ENCODE data around the gene CYP2W1. TPM values are rescaled to one million over a fixed set of nuclear protein-coding genes. Genes with fewer than 3 reads are reported as not detected.

CYP2W1 gene
- total RNA-seq, 1 donor from 2014 or later, result not detected

DNA sequence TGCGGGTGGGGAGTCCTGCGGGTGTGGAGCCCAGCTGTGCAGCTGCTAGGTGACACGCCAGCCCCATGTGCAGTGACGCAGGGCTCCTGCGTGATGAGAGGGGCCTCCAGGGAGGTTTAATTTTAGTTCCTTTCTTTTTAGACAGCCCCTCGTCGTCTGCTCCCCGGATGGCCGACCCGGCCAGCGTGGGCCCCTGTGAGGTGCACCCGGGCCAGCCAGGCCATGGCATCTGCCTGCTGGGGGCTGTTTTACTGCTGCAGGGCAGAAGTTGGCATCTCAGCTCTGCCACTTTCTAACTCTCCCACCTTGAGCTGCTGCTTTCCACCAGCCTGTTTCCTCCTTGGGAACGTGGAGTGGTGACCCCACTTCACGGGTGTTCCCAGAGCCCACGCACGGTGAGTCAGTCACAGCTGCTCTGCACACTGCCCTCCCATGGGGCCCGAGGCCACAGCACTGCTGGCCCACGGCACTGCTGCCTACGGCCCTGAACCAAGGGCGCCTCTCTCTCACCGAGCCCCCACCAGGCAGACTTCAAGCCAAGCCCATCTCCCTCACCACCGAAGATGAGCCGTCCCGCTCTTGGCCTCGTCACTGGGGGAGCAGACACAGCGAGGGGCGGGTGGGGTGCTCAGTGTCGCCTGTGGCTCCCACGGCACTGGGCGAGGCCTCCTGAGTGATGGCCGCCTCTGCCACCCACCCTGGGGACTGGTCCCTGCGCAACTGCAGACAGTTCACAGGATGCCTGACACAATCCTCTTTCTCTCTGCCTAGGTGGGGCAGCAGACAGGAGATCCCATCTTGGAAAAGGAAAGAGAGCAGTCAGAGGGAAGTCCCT lies 21.3 kb downstream of the CYP2W1 start:
- no peaks in the 10 kb centered on the region for H3K9me3 ChIP-seq (ENCODE audit: low read depth)
- peaks cover 8% of the 10 kb centered on the region for H3K36me3 Mint-ChIP-seq
- H3K9me3 Mint-ChIP-seq, result no peaks in the 10 kb centered on the region
- DNase-seq (ENCODE audit: low spot score), result no peak
- no peak overlapping the region for H2AFZ ChIP-seq (replicated peaks)
- no peak overlapping the region for H3K27ac Mint-ChIP-seq
- H3K9ac ChIP-seq, result no peak overlapping the region
- peaks cover 8% of the 10 kb centered on the region for H3K4me1 Mint-ChIP-seq
- H3K27me3 Mint-ChIP-seq (ENCODE audit: insufficient read depth, low read depth), result peaks cover 2% of the 10 kb centered on the region
- peaks cover 11% of the 10 kb centered on the region for H3F3A ChIP-seq (ENCODE audit: low read depth)
- H3K27me3 ChIP-seq, result no peaks in the 10 kb centered on the region
- no peak overlapping the region for H3K4me2 ChIP-seq
- H3K4me1 ChIP-seq, result peaks cover 7% of the 10 kb centered on the region
- no peak overlapping the region for H3K4me3 Mint-ChIP-seq
- peaks cover 12% of the 10 kb centered on the region for H4K20me1 ChIP-seq (ENCODE audit: low read depth)
- H3K79me2 ChIP-seq (ENCODE audit: low read depth), result no peaks in the 10 kb centered on the region
- TF ChIP-seq EZH2 (IDR thresholded peaks at IDR 0.05), result no peak
- TF ChIP-seq EZH2phosphoT487 (IDR thresholded peaks at IDR 0.05), result no peak
- no peak for TF ChIP-seq CTCF (IDR thresholded peaks at IDR 0.05)
- H3K36me3 ChIP-seq, result no peaks in the 10 kb centered on the region
- peak overlapping the region; percentile 13 for H3K27ac ChIP-seq
- H3K4me3 ChIP-seq, result no peak overlapping the region

- no peak overlapping the region for H3K4me3 ChIP-seq
- H3K9ac ChIP-seq, result no peak overlapping the region
- Mint-ChIP-seq H3K36me3 (peaks cover 8% of the 10 kb centered on the region), H3K27ac (no peak overlapping the region), H3K4me3 (no peak overlapping the region), H3K4me1 (peaks cover 7% of the 10 kb centered on the region), H3K9me3 (no peaks in the 10 kb centered on the region), H3K27me3 (ENCODE audit: insufficient read depth, low read depth) (peaks cover 4% of the 10 kb centered on the region)
- H2AFZ ChIP-seq (replicated peaks), result no peak overlapping the region
- H3K4me2 ChIP-seq, result no peak overlapping the region
- H3K36me3 ChIP-seq, result no peaks in the 10 kb centered on the region
- no peak for TF ChIP-seq EZH2 (IDR thresholded peaks at IDR 0.05)
- TF ChIP-seq CTCF (IDR thresholded peaks at IDR 0.05), result no peak
- no peak for TF ChIP-seq EZH2phosphoT487 (IDR thresholded peaks at IDR 0.05)
- H3K9me3 ChIP-seq (ENCODE audit: low read depth), result no peaks in the 10 kb centered on the region
- H3K79me2 ChIP-seq (ENCODE audit: low read depth), result no peaks in the 10 kb centered on the region
- DNase-seq (ENCODE audit: low spot score), result no peak
- peaks cover 7% of the 10 kb centered on the region for H3K4me1 ChIP-seq
- H3K27me3 ChIP-seq, result no peaks in the 10 kb centered on the region
- peaks cover 12% of the 10 kb centered on the region for H4K20me1 ChIP-seq (ENCODE audit: low read depth)
- no peak overlapping the region for H3K27ac ChIP-seq
- H3F3A ChIP-seq (ENCODE audit: low read depth), result peaks cover 7% of the 10 kb centered on the region
Observed at GRCh38 chr7:1005303-1005702, 22.3 kb downstream of the CYP2W1 start.

DNA sequence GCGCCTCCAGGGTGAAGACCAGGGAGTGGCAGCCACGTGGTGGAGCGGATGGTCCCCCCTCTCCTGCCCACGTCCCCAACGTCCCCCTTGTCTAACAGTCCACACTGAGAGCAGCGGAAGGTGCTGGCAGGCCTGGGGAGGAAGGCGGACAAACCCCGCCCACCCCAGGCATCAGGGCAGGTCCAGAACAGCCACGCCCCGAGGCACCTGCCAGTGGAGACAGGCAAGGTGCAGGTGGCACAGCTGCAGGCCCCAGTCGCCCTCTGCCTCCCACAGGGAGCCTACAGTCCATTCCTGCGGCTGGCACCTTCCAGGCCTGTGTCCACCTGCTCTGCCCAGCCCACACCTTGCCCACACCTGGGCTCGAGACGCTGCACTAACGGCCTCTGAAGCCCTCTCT lies 24.9 kb downstream of the CYP2W1 start:
- Mint-ChIP-seq H3K27me3 (ENCODE audit: insufficient read depth, low read depth) (peaks cover 2% of the 10 kb centered on the region), H3K4me3 (no peak overlapping the region), H3K27ac (no peak overlapping the region), H3K36me3 (peaks cover 8% of the 10 kb centered on the region), H3K9me3 (no peaks in the 10 kb centered on the region), H3K4me1 (peaks cover 3% of the 10 kb centered on the region)
- Histone ChIP-seq H3K4me3 (no peak overlapping the region), H3K4me1 (no peaks in the 10 kb centered on the region), H2AFZ (replicated peaks) (no peak overlapping the region), H3K27me3 (no peaks in the 10 kb centered on the region), H4K20me1 (ENCODE audit: low read depth) (peaks cover 23% of the 10 kb centered on the region), H3K9me3 (ENCODE audit: low read depth) (no peaks in the 10 kb centered on the region), H3K27ac (no peak overlapping the region), H3K9ac (no peak overlapping the region), H3K79me2 (ENCODE audit: low read depth) (no peaks in the 10 kb centered on the region), H3K36me3 (no peaks in the 10 kb centered on the region), H3F3A (ENCODE audit: low read depth) (no peaks in the 10 kb centered on the region), H3K4me2 (no peak overlapping the region)
- TF ChIP-seq EZH2phosphoT487 (IDR thresholded peaks at IDR 0.05) (no peak), CTCF (IDR thresholded peaks at IDR 0.05) (no peak), EZH2 (IDR thresholded peaks at IDR 0.05) (no peak)
- DNase-seq (ENCODE audit: low spot score), result no peak
